SHP77 treated with DMSO at 0.1 percent for 48 hours (cell line): ENCODE measurements around the gene EFR3B.

Source experiments
- DNase-seq: peaks from one replicate; lab custom pipeline; 2025; lab: John Stamatoyannopoulos, UW

Gene EFR3B

DNA sequence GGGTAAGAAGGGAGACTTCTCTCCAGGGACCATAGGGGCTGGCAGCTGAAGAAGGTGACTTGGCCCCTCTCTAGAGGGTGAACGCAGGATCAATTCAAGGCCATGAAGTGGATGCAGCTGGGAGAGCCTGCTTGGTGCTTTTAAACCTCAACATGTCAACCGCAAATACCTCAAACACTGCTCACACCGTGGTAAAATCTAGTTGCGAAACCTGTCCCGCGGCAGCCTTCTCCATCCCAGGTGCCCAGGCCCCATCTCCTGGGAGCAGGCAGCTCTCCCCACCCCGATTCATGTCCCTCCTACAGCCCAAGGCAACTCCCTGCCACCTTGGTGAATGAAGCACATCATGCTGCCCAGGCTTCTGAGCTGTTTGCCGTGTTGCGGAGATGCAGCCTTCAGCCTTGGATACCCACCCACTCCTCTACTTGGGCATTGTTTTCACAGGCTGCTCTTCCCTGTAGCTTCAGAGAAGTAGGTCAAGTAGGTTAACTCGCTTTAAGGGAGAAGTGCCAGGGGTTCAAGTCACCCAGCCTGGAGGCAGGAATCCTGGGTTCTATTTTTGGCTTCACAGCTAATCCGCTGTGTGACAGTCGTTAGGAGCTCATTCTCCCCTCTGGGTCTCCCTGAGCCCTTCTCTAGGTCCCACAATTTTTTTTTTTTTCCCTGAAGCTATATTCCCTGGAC lies 6.2 kb upstream of the EFR3B start:
- no peak for DNase-seq

DNA sequence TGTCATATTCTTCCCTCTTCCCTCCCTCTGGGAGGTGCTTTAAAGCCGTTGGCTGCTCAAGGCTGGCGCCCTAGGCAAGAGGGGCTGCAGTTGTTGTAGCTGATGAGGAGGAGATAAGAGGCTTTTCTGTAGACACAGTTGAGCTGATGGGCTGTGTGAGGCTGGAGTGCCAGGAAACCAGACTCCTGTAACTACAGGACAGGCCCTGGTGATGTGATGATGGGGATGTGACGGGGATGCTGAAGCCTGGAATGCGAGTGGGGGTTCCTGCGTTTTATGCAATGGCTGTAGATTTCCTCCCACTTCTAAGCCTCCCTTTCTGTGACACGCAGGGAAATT lies 5.7 kb upstream of the EFR3B start:
- no peak for DNase-seq

DNA sequence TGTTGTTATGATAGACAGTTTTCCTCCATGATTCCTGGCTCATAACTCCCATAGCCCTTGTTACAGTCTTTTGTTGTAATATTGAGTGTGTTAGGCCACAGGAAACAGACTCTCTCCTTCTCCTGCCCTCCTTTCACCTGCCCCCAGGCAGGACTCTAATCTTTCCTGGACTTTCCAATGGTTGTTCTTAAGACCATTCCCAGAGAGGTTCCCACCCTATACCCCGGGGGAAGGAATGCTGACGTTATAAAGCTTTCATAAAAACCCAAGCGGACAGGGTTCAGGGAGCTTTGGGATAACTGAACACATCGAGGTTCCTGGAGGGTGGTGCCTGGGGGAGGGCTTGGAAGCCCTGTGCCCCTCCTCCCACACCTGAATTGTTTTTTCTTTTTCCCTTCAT lies 2.8 kb upstream of the EFR3B start:
- no peak for DNase-seq

DNA sequence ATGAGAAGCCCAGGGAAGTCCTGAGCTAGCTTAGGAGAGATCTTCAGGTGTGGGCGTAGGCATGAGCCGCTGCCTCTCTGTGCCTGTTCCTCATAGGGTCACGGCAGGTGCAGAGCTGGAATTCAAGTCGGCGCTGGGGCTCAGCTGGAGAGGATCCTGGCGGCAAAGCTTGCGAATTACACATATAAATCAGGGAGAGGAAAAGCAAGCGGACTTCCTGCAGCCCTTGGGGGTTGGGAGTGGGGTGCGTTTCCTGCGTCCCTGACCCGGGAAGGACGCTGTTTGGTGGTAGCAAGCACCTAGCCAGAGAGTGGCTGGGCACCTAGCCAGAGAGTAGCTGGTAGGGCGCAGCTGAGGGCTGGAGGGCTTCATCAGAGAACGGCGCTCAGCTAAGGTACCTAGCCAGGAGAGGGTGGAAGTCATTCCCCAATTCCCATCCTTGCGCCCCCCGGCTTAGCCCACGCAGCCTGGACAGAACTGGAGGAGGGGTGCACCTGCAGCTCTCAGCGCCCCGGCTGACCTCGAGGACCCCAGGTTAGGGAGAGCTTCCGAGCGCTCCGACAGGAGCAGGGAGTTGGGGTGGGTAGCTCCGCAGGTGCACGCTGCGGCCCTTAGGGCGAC lies 459 bp upstream of the EFR3B start:
- peak; percentile 74 for DNase-seq

DNA sequence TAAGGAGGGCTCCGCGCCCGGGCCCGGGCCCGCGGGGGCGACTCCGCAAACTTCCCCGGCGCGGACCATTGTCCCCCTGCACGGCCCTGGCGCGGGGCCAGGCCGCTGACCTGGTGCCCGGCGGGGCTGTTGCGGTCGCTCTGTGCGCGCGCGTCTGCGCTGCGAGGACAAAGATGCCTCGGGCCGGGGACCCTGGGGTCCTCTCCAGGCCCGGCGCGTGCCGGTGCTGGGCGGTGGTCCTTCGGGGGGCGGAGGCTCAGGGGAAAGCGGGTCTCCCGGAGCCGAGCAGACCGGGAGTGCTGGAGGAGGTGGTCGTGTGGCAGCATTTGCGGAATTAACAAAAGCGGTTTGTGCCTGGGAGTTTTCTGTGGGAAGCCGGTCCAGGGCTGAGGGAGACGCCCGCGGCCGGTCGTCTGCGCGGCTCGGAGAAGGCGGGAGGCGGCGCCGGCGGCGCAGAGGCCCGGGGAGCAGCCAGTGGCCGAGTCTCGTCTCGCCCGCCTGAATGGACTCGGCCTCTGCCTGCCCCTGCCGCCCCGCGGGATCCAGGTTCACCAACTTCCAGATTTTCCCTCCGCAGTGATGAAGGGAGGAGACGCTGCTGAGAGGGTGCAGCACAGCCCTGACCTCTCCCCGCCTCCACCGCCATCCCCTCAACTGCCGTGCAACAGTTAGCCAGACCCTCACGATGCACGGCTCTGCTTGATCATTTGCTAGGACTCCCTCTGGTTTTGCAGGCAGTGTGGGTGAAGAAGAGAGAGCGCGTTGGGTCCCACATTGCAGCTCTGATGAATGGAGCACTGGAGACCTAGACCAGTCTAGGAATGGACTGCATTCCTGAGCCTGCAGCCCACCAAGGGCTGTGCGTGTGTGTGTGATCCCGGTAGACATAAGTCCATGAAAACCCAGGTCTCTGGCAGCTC lies 705 bp downstream of the EFR3B start:
- no peak for DNase-seq

DNA sequence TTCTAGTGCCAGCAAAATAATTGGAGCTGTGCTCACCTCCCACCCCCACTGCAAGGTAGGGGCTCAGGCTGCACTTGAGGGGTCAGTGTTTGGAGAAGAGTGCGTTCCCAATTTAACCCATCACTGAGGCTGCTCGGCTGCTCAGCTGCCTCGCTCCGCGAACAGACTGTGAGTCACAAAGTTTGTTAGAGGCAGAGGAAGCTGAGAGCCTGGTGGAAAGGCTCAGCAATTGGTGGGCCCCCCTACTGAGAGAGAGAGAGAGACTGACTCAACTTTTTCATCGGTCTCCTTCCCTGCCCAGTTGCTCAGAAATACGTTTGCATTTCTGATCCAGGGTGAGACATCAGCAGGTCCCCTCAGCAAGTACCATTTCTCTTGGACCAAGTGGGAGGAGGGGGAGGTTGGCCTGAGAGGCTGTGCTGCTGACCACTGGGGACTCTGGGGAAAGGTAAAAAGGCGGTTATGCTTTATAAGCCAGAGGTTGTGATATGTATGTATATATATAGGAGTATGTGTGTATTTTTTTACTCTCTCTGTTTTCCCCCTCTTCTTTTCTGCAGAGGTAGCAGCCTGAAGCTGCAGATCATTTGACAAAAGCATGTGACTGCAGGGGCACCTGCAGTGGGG lies 1.5 kb downstream of the EFR3B start:
- DNase-seq, result no peak

DNA sequence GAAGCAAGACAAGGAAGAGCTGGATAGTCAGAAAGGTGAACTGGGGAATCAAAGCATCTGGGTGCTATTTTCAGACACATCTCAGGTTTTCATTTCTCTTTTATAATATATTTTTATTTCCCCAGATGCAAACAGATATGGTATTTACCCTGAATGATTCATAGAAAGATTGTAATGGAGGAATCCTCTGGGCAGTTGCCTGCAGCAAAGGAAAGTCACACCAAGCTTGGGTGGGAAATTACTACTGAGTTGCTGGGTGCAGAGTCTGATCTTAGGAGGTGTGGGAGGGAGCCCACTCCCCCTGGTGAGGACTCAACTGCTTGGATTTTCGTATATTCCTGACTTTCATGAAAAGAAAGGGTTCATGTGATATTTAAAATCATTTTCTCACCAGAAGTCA lies 2.1 kb downstream of the EFR3B start:
- no peak for DNase-seq

DNA sequence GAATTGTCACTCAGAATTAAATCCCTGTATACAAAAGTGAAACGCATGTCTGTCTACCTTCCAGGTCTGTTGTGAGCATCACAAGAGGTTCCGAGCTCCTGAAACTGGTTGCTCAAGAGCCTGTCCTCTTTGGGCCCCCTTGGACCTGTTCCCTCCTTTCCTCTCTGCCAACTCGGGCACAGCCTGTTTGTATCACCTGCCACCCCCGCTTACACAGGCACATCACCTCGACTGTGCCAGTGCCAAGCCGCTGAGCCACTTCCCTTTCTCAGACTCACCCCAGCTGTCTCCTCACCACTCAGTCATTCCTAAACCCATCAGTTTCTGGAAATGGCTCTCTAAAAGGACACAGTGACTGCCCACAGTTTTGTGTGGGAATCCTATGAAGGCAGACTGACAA lies 3.1 kb downstream of the EFR3B start:
- no peak for DNase-seq

DNA sequence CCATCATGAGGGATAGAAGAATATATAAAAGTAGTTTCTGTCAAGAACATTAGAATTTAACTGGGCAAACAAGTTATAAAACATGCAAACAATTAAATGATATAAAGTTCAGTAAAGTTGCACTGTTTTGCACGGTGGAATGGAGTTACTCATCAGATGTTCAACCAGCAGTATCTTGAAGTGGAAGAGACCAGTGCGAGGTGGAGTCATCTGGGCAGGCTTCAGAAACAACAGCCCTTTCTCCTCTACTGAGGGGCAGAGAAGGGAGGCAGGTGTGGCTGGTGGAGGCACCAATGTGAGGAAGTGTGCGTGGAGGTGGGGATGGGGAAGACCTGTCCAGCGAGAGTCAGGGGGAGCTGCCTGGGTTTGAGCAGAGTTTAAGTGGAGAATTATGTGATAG lies 7.5 kb downstream of the EFR3B start:
- DNase-seq, result no peak

DNA sequence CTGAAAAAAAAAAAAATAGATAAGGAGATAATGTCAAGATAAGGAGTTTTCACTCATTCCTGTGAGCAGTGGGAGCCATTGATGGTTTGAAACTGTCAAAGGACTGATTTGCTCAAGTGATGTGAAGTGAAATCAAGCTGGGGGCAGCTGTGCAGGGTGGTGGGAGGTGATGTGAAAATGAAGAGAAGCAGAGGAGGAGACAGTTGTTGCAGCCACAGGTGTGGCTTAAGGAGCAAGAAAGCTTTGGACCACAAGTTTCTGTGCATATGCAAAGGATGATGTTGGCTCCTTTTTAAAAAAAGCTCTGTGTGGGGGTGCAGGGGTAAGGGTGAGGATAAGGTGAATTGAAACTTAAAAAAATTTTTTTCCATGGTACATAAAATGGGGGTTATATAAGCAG lies 8.3 kb downstream of the EFR3B start:
- no peak for DNase-seq

DNA sequence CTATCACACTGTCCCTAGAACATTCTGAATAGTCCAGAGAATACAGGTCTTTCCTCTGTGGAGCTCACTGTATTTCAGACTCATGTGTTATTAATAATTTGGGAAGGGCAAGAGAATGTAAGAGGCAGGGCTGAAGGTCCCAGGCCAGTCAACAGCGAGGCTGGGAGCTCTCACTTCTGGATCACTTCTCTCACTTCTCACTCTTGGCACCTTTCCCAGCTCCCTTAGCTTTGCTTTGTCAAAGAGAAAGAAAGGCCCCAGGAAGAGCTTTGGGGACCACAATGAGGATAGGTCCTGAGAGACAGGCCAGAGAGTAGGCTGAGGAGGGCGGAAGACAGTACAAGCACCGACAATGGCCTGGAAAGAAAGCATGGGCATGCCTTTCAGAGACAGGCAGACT lies 11.2 kb downstream of the EFR3B start:
- DNase-seq, result no peak

DNA sequence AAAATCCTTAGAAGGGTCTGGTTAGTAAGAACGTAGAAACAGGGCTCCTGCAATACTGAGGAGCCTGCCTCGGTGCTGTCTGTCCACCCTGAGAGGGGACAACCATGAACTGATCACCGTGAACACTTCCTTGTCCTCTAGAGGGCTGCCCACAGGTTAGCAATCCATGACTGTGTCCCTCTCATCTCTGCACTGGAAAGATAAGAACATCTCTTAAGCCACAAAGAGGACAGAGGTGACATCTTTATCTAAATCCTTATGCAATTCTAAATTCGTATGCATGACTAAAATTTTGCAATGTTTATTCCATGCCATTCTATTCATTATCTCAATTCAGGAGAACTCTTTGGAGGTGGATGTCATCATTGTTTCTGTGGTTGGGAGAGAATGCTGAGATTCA lies 12.8 kb downstream of the EFR3B start:
- no peak for DNase-seq

DNA sequence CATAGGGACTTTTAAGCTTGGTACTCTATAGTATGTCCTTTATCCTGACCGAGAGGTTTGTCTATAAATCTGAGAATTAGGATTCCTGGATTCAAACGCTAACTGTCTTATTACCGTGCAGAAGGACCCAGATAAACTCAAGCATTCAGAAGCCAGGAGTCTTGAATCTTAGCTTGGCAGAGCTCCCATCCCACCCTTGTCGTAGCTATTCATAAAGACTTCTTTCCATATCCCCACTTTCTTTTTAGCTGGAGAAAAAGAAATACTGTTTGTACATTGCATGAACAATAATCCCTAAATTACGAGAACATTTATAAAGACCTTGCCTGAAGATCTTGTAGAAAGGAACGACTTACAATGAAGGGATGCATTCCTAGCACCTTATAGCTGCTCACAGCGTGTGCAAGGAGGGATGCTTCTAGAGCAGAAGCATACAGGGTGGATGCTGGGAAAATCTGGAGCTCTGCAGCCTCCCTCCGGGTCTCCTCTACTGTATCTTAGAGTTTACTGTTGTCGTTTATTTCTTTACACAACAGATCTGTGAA lies 13.6 kb downstream of the EFR3B start:
- no peak for DNase-seq

DNA sequence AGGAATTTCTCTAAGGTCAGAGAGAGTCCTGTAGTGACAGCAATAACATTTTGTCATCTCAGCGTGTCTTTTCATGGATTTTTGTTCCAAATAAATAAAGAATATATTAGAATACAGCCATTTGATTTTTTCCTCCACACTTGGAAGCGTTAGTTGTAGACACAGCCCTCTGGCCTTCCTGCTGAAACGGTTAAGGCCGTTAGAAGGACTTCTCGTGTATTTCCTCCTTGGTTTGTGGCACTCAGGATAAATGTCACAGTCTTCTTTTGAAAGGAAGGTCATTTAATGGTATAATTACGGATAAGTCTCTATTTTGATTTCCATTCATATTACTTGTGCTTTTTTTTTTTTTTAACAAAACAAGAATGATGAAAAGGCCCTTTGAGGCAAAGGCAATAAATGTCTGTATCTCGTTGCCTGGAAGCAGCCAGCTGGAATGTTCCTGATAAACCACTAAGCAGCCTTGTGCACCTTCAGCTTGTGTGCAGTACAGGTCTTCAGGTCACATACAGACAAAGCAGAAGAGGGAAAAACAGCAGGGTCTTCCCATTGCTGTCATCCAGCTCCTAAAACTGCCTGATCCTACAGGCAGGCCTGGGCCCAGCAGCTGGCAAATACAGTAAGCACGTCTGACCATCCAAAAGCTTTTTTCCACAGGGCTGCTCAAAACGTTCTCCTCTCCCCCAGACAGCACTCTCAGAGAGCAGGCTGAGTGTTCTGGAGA lies 14.4 kb downstream of the EFR3B start:
- DNase-seq, result no peak

DNA sequence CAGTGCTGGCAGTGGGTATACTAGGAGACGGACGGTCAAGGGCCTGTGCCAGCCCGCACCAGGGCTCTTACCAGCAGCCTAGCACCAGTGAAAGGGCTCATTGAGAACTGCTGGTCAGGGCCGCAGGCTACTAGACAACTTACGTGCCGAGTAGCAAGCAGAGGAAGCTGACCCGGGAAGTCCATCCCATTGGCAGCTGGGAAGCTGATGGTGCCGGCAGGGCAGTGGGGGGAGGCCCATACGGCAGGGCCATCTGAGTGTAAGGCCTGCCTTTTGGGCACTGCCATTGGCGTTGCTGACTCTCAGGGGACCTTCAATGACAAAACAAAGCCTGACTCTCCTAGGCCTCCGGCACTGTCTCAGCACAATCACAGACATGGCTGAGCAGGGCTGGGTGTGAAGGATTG lies 20.6 kb downstream of the EFR3B start:
- DNase-seq, result no peak

DNA sequence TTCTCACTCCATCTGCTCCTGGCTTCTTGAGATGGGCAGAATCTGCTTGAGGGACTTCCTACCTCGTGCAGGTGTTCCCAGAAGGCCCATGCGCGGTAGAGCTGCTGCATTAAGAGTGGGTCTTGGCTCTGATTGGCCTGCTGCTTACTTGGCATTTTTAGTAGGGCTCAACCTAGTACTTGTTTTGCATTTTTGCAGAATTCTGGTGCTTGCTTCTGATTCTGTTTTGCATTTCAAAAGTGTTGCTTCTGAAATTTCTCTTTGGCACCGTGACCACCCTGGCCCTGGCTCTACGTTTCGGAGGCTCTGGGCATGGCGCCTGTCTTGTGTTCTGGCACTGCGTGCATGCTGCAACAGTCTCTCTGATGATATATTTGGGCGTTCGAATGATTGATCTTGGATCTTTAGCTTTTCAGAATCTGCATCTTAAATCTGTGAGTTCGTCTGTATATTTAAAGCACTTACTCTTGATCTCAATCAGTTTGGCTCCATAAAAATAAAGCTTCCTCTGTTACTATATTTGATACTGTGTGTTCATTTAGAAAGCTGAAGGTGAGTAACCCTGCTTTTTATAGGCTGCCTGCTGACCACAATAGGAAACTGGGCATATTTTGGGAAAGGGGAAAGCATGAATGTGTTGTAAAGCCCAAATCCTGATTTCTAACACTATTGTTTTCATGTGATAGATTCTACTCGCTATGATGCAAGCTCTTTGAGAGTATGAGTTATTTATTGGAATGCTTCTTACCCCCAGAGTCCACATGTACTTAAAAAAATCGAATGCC lies 22.2 kb downstream of the EFR3B start:
- DNase-seq, result no peak

DNA sequence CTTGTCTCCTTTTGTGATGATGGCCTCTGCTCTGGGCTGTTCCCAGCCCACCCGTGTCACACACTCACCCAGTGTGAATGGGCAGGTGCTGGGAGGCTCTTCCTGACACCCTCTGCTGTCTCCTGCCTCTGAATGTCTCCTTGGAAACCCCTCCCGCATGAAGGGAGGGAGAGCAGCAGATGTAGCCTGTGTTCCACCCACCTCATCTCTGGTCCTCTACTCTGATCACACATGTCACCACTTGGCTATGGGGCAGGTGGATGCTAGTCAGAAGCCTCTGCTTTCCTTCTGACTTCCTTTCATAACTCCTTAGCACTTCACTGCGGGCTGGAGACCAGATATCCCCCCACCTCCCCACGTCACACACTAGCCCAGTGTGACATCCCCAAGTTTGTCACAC lies 23.9 kb downstream of the EFR3B start:
- DNase-seq, result no peak

DNA sequence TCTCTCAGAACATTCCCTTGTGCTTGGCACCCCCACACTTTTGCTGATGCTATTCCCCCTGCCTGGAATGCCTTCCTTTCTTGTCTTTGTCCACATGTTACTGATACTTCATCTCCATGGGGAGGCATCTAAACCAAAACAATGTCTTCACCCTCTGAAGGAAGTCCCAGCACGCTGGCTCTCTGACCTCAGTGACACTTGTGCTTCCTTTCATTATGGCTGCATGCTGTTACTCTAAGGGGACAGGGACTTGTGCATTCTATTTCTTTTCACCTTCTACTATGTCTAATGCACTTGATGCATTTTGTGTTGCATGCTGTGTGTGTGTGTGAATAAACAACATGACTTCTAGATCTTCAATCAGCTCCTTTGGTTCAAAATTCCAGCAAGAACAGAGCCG lies 24.6 kb downstream of the EFR3B start:
- DNase-seq, result no peak

DNA sequence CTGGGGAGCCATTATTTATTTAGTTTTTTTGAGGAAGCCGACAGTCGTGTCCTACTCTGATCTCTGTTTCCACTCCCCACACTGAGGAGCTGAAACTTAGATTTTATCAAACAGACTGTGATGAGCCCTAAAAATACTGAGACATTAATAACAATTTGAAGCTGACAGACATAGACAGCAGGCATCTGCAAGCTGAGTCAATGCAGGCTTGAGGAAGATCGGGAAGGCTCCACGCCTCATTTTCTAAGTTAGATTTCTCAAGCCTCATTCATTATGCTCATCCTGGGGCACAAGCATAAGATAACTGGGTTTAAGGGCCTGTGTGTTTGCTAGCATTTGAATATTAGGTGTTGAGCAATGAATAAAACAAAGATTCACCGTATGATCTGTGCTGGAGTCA lies 26.3 kb downstream of the EFR3B start:
- DNase-seq, result no peak

DNA sequence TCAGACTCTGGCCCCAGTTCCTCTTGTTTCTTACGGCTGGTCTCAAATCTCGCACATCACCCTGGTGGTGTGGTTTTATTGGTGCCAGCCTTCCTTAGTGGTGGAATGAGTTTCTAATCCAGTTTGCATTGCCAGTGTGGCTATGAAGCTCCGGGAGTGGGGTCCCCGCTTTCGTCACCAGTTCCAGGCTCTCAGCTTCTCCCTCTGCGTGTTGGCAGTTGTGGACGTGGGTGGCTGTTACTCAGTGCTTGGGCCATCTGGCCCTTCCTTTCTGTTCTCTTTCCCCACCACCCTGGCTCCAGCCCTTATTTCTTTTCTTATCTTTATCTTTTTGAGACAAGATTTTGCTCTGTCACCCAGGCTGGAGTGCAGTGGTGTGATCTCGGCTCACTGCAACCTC lies 30.1 kb downstream of the EFR3B start:
- DNase-seq, result no peak

DNA sequence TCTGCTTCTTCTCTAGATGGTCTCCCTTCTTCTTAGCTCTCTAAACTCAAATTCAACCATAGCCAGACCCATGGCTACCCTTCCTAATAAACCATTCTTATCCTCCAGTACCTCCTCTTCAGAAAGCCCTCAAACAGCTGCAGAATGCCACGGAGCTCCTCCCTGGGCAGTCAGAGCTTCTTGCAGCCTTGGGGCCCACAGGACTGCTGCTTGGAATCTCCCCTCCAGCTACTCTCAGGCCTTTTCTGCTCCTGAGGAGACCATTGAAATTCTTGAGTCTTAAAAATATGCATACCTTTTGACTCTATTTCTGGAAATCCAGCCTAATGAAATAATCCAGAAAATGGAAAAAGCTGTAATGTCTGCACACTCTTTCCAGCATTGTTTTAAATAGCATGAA lies 30.7 kb downstream of the EFR3B start:
- DNase-seq, result no peak
